Esophagus squamous epithelium (tissue), 5 donors: ENCODE data around the gene PROB1. TPM values are rescaled to one million over a fixed set of nuclear protein-coding genes. Genes with fewer than 3 reads are reported as not detected.

ENCODE experiments used
- DNase-seq: peaks from one replicate; lab custom pipeline; 2025; lab: John Stamatoyannopoulos, UW
- H3K27ac ChIP-seq, 4 donors: fragments of 200-600 bp; sonication (generic); one replicate each; pipeline ENCODE4 v1.5.1; 2016 to 2019; ENCODE audit warnings: mild to moderate bottlenecking in 1 of 4
- H3K27me3 ChIP-seq, 4 donors: fragments of 200-600 bp; sonication (generic); 1 replicate in 3 of 4; 2 replicates in 1 of 4; pipeline versions ENCODE4 v1.5.1 to v1.6.0; 2017 to 2021; ENCODE audit warnings: antibody characterized with exemption in 1 of 4
- H3K36me3 ChIP-seq, 3 donors: fragments of 200-600 bp; sonication (generic); one replicate each; pipeline ENCODE4 v1.5.1; 2016 to 2019
- H3K4me1 ChIP-seq, 3 donors: fragments of 200-600 bp; sonication (generic); one replicate each; pipeline ENCODE4 v1.5.1; 2017 to 2019
- H3K4me3 ChIP-seq, 4 donors: fragments of 200-600 bp; sonication (generic); 1 replicate in 3 of 4; 2 replicates in 1 of 4; pipeline ENCODE4 v1.5.1; 2016 to 2019; ENCODE audit warnings: mild to moderate bottlenecking in 2 of 4, moderate library complexity in 1 of 4
- H3K9me3 ChIP-seq, 3 donors: fragments of 200-600 bp; sonication (generic); one replicate each; pipeline ENCODE4 v1.5.1; 2016 to 2019
- POLR2A ChIP-seq, 4 donors: fragments of 450-650 bp; IDR thresholded peaks; one replicate each; pipeline ENCODE4 v1.6.1; 2017; ENCODE audit warnings: antibody characterized with exemption in 4 of 4, mild to moderate bottlenecking in 4 of 4, moderate library complexity in 3 of 4
- WGBS, 2 donors: methylation state at CpG; one replicate each; pipeline ENCODE4 v1.1.5; 2018; 5-methylcytosine and 5-hydroxymethylcytosine counted together
- intact Hi-C: fragments of 100-400 bp; cut with DNase I; formaldehyde crosslinking; loops from one replicate; pipeline ENCODE4 v1.15.0; 2022
- total RNA-seq, 4 donors: library from RNA; depleted of rRNA; stranded (reverse); fragments of >200 nt; gene quantifications; one replicate each; pipeline ENCODE4 v1.1.0, GENCODE V29; 2016
- TF ChIP-seq, protein P1 (sequence below), 6 experiments: fragments of 450-650 bp in 4 of 6; fragments of 200-600 bp in 2 of 6; sonication (generic) in 2 of 6; IDR thresholded peaks; one replicate each; pipeline ENCODE4 v1.5.1; 2016 to 2019; ENCODE audit warnings: antibody characterized with exemption in 6 of 6, mild to moderate bottlenecking in 4 of 6, moderate library complexity in 4 of 6
- donor health status: DM: yes; HTN: yes; CAD: no.

PROB1 gene
- total RNA-seq, 4 donors from 2014 or later = 0.95 to 1.8 (median 1.0) TPM

DNA sequence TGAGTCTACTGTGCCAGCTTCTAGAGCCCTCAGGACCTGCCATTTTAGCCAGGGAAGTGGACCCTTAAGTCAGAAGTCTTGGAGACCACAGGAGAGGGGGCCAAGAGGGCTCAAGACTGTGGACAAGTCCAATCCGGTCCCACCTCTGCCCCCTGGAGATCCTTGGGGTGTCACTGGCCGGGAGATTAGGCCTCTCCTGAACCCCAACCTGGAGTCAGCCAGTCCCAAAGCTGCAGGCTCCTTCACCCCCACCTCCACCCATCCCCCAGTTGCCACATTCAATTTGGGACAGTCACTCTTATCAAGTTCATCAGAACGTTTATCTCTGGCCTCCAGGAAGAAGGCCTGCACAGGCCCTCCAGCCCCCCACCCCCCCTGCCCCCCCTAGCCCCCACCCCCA lies 12.1 kb downstream of the PROB1 start:
- Histone ChIP-seq H3K36me3 (no peaks in the 10 kb centered on the region), H3K4me1 (peaks cover 25 to 45% (median 26%) of the 10 kb centered on the region in 3 donors), H3K4me3 (no peak overlapping the region), H3K27ac (no peak overlapping the region), H3K27me3 (no peaks in the 10 kb centered on the region), H3K9me3 (no peaks in the 10 kb centered on the region)
- DNase-seq = no peak
- intact Hi-C loops = no loop called here
- no peak for TF ChIP-seq POLR2A (IDR thresholded peaks at IDR 0.05)
- TF ChIP-seq, protein P1, sequence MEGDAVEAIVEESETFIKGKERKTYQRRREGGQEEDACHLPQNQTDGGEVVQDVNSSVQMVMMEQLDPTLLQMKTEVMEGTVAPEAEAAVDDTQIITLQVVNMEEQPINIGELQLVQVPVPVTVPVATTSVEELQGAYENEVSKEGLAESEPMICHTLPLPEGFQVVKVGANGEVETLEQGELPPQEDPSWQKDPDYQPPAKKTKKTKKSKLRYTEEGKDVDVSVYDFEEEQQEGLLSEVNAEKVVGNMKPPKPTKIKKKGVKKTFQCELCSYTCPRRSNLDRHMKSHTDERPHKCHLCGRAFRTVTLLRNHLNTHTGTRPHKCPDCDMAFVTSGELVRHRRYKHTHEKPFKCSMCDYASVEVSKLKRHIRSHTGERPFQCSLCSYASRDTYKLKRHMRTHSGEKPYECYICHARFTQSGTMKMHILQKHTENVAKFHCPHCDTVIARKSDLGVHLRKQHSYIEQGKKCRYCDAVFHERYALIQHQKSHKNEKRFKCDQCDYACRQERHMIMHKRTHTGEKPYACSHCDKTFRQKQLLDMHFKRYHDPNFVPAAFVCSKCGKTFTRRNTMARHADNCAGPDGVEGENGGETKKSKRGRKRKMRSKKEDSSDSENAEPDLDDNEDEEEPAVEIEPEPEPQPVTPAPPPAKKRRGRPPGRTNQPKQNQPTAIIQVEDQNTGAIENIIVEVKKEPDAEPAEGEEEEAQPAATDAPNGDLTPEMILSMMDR (IDR thresholded peaks at IDR 0.05) = no peak
- 54% methylated on average over 3 of the region's 3 CpGs; no CpG with 5 or more reads in 1 of the 2 donors for WGBS, 2 donors

DNA sequence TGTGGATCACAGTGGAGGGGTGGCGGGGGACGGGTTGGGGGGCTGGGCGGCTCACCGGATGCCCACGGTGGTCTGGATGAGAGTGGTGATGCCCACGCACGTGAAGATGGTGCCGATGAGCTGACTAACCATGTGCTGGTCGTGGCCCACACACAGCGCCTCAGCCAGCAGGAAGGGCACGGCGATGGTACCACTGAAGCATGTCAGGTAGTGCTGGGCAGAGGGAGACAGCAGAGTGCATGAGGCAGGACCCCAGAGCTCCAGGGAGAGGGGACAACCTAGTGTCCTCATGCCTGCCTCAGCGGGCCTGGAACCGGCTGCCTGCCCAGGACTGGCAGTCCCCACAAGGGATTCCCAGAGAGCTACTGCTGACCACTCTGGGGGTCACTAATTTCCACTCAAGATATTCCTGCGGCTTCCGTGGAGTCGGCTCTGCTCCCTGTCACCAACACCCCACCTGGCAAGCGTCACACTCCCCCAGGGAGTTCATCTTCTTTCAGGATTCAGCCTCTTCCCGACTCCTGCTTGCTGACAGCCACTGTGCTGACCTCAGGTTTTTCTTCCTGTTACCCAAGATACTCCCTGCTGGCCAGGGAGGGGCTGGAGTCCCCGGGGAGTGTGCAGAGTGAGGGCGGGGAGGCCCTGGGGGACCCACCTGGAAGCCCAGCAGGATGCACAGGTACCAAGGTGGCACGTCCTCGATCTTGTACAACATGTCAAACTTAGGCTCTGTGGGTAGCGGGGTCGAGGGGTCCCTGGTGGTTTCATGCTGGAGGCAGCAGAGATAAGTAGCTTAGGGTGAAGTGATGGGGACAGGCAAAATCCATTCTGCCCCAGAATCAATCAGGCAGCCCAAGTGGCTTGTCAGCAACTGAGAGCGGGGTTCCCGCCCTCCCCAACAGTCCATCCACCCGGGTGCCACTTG lies 12.8 kb downstream of the PROB1 start:
- TF ChIP-seq POLR2A (IDR thresholded peaks at IDR 0.05) = no peak
- TF ChIP-seq, protein P1 (IDR thresholded peaks at IDR 0.05) = no peak
- peaks cover 25 to 44% (median 26%) of the 10 kb centered on the region in 3 donors for H3K4me1 ChIP-seq
- no peak for DNase-seq
- no peak overlapping the region for H3K4me3 ChIP-seq
- no peak overlapping the region for H3K27ac ChIP-seq
- no peaks in the 10 kb centered on the region for H3K27me3 ChIP-seq
- H3K9me3 ChIP-seq = no peaks in the 10 kb centered on the region
- H3K36me3 ChIP-seq = no peaks in the 10 kb centered on the region
- 82 to 100% methylated on average over 4 to 14 of the region's 28 CpGs for WGBS, 2 donors
- intact Hi-C loops = no loop called here

DNA sequence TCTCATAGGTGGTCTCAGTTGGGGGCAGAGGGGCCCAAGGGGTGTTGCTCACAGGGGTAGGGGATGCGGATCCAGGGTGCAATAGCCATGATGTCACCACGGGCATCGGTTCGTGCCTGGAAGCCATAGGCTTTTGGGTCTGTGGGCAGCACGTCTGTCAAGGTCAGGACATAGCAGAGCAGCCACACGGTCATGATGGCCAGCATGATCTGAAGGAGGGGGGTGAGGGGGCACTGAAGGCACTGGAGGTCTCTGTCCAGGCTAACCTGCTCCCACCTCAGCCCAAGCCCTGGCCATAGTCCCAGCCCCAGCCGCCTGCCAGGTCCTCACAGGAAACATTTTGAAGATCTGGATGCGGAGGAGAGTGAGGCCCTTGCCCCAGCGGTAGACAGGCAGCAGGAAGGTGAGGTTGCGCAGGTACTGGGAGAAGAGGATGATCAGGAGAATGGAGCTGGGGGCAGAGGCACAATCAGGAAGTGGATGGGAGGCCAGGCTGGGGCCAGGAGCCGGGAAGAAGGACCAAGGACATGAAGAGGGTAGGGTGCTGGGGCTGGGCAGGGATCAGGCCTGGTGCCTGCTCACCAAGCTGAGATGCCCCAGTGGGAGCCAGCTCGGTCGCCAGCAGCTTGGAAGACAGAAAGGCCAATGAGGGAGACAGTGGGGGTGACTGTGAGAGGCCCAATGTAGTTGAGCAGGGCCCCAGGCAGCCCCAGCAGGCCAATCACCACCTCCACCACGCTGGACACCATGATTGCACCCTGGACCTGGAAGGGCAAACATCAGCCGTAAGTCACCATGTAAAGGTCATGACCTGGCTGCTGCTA lies 15.1 kb downstream of the PROB1 start:
- WGBS, 2 donors = 80 to 92% methylated on average over 11 to 13 of the region's 15 CpGs
- H3K36me3 ChIP-seq = peaks cover 0 to 6% (median 0%) of the 10 kb centered on the region in 3 donors
- no peak overlapping the region for H3K27ac ChIP-seq
- peaks cover 13 to 30% (median 16%) of the 10 kb centered on the region in 3 donors for H3K4me1 ChIP-seq
- no peak overlapping the region for H3K4me3 ChIP-seq
- DNase-seq = no peak
- no peak for TF ChIP-seq POLR2A (IDR thresholded peaks at IDR 0.05)
- TF ChIP-seq, protein P1 (IDR thresholded peaks at IDR 0.05) = no peak
- intact Hi-C loops = no loop called here
- H3K27me3 ChIP-seq = no peaks in the 10 kb centered on the region
- no peaks in the 10 kb centered on the region for H3K9me3 ChIP-seq

DNA sequence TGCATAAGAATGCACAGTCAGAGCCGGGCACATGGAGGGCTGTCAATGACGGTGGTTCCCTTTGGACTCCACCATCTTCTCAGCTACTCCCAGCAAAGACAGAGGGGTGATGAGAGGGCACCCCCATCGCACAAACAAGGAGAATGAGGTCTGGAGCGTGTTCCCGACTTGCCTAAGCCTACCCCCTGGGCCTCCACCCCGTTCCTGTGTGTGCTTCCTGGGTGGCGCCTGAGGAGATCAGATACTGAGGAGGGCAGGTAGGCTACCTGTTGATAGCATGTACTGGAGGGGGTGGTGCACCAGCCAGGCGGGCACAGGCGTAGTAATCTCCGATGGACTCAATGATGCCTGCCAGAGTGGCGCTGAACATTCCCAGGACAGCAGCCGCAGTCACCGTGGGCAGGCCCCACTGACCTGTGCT lies 16.0 kb downstream of the PROB1 start:
- Histone ChIP-seq H3K36me3 (peaks cover 0 to 6% (median 0%) of the 10 kb centered on the region in 3 donors), H3K4me3 (no peak overlapping the region), H3K27me3 (no peaks in the 10 kb centered on the region), H3K27ac (no peak overlapping the region), H3K9me3 (no peaks in the 10 kb centered on the region), H3K4me1 (peaks cover 5 to 27% (median 9%) of the 10 kb centered on the region in 3 donors)
- WGBS, 2 donors = 61 to 72% methylated on average over 3 to 4 of the region's 13 CpGs
- no peak for DNase-seq
- TF ChIP-seq, protein P1 (IDR thresholded peaks at IDR 0.05) = no peak
- intact Hi-C loops = no loop called here
